Suppressor macrophage treated with lipopolysaccharide for 1 hour (primary cell): Measurements from ENCODE around the gene UCK2.

Experiments
- DNase-seq, 3 donors: peaks; one replicate each; pipeline ENCODE4 v3.0.0-alpha.2; 2020 to 2022

UCK2 gene

DNA sequence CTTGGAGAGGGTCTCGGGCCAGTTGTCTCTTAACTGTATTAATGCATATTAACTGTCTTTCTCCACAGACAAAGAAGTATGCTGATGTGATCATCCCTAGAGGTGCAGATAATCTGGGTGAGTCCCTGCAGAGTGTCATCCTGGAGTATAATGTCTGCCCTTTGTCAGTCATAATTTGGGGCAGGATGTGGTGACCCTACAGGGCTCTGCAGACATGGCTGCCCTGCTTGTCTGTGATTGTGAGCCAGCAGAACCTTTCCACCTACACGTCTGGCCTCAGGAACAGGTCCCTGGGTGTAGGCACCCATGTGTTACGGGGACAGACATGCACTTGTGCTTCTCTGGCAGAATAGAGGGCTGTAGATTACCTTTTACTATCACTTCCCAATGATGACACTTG, 78.4 kb downstream of the UCK2 start:
- no peak for DNase-seq

DNA sequence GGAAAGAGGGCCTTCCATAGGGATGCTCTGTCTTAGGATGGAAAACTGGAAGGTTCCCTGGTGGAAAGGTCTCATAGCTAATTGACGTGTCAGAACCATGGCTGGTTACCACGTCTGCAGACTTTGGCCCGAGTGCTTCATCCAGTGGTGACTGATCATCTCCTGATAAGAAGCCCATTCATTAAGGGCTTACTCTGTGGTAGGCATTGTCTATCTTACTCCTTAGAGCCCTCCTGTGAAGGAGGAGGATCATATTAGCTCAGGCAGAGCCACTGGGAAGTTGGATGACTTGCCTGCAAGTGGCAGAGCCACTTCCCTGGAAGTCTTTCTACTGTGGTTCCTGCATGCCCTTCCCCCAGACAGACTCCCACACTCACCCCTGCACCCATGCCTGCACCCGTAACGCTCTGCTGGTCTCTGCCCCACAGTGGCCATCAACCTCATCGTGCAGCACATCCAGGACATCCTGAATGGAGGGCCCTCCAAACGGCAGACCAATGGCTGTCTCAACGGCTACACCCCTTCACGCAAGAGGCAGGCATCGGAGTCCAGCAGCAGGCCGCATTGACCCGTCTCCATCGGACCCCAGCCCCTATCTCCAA, 79.9 kb downstream of the UCK2 start:
- DNase-seq = no peak

DNA sequence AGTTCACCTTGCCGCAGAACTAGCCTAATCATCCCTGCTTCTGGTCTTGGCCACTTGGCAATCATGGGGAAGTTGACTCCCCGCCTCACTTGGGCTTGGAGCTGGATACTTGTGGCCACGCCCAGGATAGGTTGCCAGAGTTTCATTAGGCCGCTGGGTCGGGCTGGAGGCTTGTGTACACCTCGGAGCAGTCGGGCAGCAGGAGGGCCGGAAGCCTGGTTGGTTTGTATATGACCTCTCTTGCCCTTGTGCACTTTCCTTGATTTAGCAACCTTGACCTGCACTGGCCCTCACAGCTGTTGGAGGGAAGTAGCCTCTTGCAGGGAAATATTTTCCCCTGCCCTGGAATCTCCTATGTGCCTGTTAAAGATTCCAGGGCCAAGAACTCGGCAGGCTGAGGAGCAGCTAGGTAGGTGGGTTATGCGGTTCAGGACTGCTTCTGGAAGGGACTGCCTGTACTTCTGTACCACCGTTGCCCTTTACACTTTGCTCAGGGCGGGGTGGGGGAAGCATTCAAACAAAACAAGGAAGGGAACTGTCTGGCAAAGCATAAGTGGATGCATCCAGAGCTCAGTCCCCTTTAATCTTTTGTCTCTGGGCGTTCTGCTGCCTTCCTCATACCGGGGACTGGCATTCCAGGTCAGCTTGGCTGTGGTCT, 83.5 kb downstream of the UCK2 start:
- DNase-seq = no peak

DNA sequence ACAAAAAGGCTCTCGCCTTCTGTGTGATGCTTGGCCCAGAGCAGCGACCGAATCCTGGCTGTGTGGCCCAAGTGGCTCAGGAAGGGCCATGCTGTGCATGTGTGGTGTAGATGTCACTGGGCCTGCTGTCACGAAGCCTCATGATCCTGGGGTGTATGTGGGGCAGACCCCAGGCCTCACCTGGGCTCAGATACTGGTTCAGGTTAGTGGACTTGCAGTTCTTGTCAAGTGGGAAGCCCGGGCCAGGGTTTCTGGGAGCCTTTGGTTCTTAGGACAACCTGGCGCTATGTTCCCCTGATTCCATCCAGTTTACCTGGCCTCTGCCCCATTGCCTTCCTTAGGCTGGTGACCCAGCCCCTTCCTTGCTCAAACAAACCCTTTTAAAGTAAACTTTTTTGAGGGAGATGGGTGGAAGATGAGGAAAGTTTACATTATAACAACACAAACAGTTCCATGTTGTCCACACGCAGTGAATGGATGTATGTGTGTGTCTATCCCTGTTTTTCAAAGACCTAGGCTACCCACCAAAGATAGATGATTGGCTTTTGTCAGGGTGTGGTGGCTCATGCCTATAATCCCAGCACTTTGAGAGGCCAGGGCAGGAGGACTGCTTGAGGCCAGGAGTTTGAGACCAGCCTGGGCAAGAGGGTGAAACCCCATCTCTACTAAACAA, 84.3 kb downstream of the UCK2 start:
- DNase-seq = no peak

DNA sequence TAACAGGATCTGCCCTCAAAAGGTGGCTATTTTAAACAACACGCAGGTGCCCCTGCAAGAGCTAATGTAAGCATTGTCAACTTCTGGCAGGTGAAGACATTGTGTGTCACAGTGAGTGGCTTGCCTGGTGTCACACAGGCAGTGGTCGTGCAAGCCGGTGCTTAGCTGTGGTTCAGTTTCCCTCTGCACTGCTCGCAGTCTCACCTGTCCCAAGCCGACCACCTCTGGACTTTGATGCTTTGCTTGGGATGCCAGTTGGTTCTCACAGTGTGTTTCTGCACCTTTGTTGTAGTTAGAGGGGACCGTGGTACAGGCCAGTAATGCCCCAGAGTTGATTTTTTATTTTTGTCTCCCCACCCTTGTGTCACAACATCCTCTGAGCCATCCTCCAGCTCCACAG, 85.2 kb downstream of the UCK2 start:
- DNase-seq = no peak

DNA sequence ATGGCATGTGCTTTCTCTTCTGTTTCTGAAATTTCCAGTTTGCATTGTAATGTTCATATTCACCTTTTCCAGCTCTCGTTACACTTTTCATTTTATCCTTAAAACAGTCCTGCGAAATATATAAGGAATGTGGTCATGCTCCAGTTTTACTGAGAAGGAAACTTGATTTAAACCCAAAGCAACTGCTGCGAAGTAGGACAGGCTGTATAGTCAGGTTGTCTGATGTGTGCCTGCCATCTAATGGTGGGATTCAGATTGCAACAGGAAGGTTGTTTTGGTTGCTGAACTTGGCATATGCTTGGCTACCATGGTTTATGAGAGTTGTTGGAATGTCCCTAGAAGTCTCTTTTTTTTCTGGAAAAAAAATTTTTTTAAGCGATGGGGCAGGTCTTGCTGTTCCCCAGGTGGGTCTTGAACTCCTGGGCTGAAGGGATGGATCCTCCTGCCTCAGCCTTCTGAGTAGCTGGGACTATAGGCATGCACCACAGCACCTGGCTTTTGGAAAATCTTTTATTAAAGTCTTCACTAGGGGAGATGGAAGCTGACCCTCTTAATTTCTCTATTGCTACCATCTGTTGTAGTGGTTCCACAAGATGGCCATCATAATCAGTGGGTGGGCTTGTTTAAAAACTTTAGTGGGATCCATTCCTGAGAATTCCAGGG, 86.9 kb downstream of the UCK2 start:
- DNase-seq = peak; percentile 72 to 82 (median 72)

DNA sequence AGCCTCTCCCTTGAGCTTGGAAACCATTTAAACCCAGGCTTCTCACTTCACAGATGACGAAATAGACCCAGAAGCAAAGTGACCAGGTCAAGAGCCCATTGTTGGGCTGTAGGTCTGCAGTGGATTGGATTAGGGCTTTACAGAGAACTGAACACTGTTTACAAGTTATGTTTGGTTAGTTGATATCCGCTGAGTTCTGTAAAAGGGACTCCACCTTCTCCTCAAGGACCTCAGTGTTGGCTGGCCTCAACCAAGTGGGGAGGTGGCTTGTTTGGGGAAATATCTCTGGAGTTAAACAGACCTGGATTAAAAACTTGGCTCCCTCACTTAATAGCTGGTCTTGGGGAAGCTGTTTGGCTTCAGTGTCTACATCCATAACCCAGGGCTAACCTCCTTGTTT, 88.1 kb downstream of the UCK2 start:
- DNase-seq = no peak

DNA sequence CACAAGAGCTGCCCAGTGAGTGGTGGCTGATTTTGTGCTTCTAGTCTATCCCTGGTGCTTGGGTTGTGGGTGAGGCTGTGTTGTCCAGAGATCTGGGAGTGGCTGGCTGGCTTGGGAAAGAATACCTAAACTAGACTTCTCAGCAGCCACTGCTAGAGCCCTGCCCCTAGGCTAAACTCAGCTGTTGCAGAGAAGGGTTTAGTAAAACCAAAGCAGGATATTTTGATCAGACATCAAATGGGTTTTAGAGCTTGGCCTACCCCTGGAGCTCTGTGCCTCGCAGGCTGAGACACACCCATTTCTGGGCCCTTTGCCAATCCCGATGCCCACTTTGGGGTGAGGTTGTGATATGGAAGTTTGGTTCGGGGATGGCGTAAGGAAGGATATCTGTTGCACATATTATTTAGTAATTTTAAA, 88.5 kb downstream of the UCK2 start:
- no peak for DNase-seq

DNA sequence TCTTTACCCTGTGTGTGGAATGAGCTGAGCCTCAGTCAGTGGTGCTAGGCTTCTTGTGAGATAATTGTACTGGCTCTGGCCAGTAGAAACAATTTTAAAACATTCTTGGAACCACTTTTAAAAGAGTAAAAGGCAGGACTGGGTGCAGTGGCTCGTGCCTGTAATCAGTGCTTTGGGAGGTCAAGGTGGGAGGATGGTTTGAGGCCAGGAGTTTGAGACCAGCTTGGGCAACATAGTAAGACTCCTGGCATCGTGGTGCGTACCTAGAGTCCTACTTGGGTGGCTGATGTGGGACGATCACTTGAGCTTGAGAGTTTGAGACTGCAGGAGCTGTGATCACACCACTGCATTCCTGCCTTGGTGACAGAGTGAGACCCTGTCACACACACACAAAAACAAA, 89.8 kb downstream of the UCK2 start:
- no peak for DNase-seq

DNA sequence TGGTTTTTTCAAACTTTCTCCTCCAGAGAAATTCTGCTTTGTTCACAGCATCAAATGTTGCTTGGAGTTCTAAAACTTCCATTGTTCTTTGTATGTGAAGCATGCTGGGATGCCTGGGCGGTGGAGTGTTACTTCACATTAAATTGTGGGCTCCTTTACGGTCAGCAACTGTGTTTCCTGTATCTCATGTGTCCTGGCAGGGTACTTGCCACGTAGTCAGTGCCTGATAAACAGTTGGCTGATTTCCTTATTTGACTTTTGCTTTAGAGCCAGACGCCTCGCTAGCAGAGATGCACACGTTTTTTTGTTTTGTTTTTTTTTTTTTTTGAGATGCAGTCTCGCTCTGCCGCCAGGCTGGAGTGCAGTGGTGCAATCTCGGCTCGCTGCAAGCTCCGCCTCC, 96.7 kb downstream of the UCK2 start:
- DNase-seq = no peak

DNA sequence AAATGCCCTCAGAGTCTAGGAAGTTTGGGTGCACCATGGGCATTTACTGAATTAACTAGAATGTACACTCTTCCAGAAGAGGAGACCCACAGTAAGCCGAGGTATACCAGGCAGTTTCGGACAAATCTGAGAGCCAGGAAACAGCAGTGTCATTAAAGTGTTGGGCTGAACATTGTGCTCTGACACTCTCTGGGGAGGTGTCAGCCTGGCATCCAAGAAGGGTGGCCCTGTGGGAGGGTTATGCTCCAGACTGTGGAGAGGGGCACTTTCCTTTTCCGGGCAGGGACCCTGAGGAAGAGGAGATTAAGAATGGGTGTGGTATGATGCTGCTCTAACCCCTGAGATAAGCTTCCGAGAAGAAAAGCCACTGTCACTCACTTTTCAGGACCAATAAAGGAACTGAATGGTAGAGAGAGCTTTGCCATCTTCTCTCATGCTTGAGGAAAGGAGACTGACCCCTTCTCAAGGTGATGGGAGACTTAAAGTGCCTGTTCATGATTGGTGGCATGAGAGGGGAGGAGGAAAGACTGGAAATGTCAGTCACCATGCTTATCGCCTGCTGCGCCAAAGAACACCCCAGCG, 98.2 kb downstream of the UCK2 start:
- DNase-seq = no peak

DNA sequence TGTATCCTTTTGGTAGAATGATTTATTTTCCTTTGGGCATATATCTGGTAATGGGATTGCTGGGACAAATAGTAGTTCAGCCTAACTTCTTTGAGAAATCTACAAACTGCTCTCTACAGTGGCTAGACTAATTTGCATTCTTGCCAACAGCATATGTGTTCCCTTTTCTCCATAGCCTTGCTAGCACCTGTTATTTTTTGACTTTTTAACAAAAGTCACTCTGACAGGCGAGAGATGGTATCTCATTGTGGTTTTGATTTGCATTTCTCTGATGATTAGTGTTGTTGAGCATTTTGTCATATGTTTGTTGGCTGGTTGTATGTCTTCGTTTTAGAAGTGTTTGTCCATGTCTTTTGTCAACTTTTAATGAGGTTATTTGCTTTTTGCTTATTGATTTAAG, 99.8 kb downstream of the UCK2 start:
- DNase-seq = no peak

DNA sequence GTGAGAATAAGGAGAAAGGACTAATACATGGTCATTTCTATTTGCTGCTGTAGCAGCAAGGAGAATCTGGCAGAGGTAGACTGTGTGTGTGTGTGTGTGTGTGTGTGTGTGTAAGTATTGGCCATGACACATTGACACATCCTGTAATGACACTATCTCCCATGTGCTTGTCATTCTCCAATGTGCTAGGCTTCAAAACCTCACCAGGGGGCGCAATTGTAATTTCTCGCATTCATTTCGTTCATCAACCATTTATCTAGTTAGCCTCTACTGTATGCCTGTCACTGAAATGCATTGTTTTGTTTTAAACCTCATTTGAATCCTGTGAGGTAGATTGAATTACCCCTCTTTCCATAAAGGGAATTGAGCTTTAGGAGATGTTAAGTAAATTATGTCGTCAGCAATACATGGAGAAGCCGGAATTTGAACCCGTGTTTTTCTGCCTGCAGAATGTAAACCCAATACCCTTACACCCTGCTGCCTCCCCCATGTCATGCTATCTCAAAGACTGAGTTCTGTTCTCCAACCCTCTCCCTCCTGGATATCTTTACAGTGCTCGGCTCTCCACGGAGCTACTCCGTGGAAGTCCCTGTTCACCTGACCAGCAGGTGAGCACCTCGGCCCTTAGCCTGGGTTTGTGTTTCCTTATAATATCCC, 100.8 kb downstream of the UCK2 start:
- DNase-seq = peak; percentile 71 to 81 (median 76)

DNA sequence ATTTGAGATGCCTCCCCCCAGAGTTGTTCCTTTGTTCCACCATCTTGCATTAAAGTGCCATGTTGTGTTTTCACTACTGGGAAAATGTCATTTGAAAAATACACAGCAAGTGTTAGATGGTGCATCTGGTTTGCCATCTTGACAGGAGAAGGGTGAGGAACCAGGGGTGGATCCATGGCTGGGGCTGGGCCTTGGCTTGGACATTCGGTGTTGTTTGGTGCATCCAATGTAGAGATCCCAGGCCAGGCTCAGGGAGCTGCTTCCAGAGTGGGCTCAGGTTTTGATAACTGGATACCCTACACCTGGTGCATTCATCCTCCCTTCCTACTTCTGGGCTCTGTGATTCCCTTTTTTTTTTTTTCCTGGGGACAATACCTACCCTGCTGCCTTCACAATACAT, 103.5 kb downstream of the UCK2 start:
- no peak for DNase-seq

DNA sequence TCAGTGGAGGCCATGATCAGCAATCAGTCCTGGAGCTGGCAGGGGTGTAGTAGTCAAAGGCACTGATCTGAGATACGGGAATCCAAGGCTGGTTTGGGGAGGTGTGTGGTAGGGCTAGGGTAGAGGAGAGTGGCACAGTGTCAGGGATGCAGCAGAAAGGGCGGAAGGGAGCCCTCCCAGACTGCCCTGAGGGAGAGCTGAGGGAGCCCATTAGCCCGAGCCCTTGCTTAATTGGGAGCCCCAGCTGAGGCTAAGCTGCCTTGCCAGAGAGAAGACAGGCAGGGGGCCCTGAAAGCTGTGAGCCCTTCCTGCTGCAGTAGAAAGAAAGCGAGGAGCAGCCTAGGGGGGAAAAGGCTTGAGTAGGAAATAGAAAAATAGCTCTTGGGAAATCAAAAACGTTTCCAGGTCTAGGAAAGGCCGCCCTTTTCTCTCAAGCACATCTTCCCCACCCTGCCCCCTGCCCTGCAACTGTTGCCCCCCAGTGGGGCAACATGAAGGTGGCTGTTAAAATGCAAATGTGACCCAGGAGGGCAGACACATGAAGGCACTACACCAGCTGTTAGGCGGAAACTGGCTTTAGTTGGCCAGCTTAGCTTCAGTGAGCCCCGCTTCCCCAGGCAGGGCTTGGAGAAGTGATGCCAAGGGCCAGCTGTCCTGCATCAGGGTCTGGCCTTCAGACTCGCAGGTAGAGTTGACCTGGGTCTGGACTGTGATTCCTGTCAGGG, 106.2 kb downstream of the UCK2 start:
- DNase-seq = no peak

DNA sequence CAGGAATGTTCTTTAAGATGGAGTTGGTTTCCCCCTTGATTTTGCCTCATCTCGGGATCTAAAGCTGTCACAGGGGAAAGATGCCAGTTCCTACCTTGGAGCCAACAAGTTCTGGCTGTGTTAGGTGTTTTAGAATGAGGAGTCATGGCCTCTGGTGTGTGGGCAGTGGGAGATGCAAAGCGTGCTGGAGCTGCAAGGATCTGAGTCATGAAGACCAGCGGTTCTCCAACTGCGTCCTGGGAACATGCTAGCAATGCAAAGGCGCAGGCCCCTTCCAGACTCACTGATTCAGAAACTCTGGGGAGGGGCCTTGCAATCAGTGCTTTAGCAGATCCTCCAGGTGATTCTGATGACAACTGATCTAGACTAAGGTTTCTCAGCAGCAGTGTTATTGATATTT, 109.1 kb downstream of the UCK2 start:
- DNase-seq = no peak

DNA sequence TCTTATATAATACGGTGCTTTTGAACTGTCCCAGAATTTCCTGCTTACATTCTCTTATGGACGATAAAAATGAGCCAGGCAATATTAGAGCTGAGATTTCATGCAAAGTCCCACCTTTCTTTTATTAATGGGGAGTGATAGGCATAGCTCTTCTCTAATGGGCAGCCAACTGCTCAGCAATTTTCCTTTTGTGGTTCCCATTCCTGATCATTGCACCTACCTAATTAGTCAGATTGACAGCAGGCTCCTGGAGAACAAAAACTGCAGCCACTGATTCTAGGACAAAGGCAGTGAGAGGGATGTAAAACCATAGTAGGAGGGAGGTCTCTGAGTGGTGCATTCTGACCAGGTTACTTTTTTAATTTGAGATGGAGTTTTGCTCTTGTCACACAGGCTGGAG, 110.4 kb downstream of the UCK2 start:
- no peak for DNase-seq

DNA sequence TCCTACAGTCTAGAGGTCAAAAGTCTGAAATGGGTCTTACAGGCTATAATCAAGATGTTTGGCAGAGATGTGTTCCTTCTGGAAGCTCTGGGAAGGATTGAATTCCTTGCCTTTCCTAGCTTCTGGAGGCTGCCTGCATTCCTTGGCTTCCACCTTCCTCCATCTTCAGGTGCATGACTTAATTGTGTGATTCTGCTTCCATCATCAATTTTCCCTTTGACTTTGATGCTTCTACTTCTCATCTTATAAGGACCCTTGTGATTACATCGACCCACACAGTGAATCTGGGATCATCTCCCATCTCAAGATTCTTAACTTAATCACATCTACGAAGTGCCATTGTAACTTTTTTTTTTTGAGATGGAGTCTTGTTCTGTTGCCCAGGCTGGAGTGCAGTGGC, 111.4 kb downstream of the UCK2 start:
- DNase-seq = no peak

DNA sequence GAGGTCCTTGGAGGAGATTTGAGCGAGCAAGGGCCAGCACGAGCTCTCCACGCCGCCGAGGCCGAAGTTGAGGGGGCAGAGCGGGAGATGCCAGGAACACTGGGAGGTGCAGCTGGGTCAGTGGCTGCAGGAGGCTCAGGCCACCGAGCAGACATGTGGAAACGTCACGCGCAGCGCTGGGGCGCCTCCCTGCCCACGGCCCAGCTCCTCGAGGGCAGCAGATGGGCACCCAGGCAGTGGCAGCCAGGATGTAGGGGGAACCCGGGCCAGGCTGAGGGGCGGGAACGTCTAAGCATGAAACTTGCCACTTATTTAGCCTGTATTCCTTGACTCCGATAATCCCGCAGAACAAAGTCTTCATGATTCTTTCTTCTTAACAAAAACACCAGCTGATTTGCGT, 114.1 kb downstream of the UCK2 start:
- DNase-seq = no peak

DNA sequence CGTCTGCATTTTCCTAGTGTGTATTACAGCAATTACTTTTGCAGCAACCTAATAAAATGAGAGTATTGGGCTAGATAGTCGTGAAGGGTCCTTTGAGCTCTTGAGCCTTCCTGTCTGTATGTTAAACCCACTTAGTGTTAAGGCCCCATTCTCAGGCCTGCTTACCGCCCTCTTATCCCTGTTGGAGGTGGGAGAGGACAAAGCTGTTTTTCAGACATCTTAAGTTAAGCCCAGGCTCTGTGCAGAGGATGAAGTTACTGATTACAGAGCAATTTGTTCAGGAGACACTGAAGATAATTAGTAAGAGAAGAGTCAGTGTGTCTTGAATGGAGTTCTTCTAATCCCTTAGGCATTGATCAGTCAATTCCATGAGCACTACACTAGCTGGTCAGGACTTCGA, 114.6 kb downstream of the UCK2 start:
- no peak for DNase-seq

DNA sequence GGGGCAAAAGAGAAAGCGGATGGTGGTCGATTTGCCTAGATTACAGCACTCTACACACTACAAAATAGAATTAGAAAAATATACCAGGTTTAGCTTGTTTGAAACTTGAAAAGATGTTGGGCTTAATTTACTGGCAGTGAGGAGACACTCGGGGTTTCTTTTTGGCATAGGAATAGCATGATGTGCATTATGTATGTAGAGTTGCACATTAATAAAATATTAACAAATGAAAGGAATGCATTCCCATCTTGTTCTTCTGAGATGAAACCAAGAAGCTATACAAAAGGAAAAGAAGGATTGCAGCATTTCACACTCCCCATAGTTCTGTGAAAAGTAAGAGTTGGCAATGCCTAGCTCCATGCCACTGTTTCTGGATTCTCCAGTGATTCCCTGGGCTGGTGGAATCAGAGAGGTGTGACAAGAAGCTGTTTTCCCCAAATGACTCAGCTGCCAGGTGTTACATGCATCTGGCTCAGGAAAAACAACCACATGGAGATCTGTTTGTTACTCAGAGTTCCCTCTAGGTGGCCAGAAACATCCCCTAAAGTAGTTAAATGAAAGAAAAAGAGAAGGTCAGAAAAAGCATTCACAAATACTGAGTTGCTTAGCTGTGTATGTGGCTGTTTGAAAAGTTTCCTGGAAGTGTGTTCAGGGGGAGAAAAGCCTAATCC, 115.6 kb downstream of the UCK2 start:
- no peak for DNase-seq

DNA sequence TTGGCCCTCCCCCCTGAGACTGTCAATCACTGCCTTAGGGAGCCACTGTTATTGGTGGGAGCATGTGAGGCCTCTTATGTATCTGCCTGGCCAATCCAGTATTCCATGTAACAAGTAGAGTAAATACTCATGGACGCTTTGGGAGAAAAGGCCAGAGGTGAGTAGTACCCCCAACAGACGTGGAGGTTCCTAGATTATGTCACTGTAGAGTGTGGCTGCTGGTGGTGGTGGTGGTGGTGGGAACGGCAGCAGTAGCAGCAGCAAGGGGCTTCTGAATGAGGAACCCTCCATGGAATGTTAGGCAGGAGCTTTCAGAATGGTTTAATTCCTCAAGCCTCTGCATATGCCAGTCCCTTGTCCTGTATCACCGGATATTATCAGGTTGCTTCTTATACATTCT, 118.5 kb downstream of the UCK2 start:
- no peak for DNase-seq
